NB4 (cell line): ENCODE measurements around the gene PANK2.
"Not testable (repeated sequence)": the region's sequence is repeated elsewhere in the genome, so short reads cannot be mapped to it uniquely, and the experiment has no call there.

Experiments
- DNase-seq: peaks from one replicate; pipeline ENCODE4 v3.0.0; 2010; ENCODE audit warnings: low read depth
- H3K4me3 ChIP-seq: one replicate; pipeline ENCODE4 v1.5.1; 2011; ENCODE audit warnings: mild to moderate bottlenecking, low read depth, low read length, moderate library complexity
- CTCF ChIP-seq: IDR thresholded peaks from one replicate; pipeline ENCODE4 v1.5.1; 2012; ENCODE audit warnings: low read depth, low read length
- MAX ChIP-seq: IDR thresholded peaks from 2 replicates; pipeline ENCODE4 v1.6.1; 2011; ENCODE audit warnings: low read depth, low read length
- MYC ChIP-seq: IDR thresholded peaks from 2 replicates; pipeline ENCODE4 v1.6.1; 2011; ENCODE audit warnings: low read depth, low read length
- POLR2A ChIP-seq: IDR thresholded peaks from 2 replicates; pipeline ENCODE4 v1.6.1; 2011; ENCODE audit warnings: mild to moderate bottlenecking; ENCODE audit not compliant: insufficient read length; ENCODE audit errors: extremely low read depth

Gene PANK2

GRCh38 chr20:3894796-3895195, 5.6 kb downstream of the PANK2 start:
- H3K4me3 ChIP-seq = peak overlapping the region; percentile 4
- DNase-seq = no peak
- no peak for TF ChIP-seq MYC

GRCh38 chr20:3896302-3896701, 7.1 kb downstream of the PANK2 start:
- DNase-seq = no peak
- TF ChIP-seq MYC = no peak
- no peak for TF ChIP-seq MAX
- no peak for TF ChIP-seq POLR2A
- no peak for TF ChIP-seq CTCF
- no peak overlapping the region for H3K4me3 ChIP-seq

GRCh38 chr20:3896853-3897583, 7.8 kb downstream of the PANK2 start:
- TF ChIP-seq MYC (no peak), CTCF (no peak), MAX (no peak), POLR2A (no peak)
- H3K4me3 ChIP-seq = no peak overlapping the region
- no peak for DNase-seq

GRCh38 chr20:3898181-3898580, 9.0 kb downstream of the PANK2 start:
- DNase-seq, H3K4me3 ChIP-seq: not testable (repeated sequence)

GRCh38 chr20:3898639-3899038, 9.5 kb downstream of the PANK2 start:
- TF ChIP-seq MAX = no peak
- no peak for TF ChIP-seq POLR2A
- no peak for TF ChIP-seq CTCF
- no peak for TF ChIP-seq MYC
- no peak for DNase-seq
- no peak overlapping the region for H3K4me3 ChIP-seq

- H3K4me3 ChIP-seq = no peak overlapping the region
- DNase-seq = no peak
- TF ChIP-seq CTCF (no peak), MAX (no peak), MYC (no peak), POLR2A (no peak)
Observed at GRCh38 chr20:3900187-3900604, 11.0 kb downstream of the PANK2 start.

GRCh38 chr20:3901028-3901705, 12.0 kb downstream of the PANK2 start:
- peak overlapping the region; percentile 12 for H3K4me3 ChIP-seq
- TF ChIP-seq POLR2A = no peak
- TF ChIP-seq CTCF = no peak
- TF ChIP-seq MYC = no peak
- TF ChIP-seq MAX = no peak
- DNase-seq = peak; percentile 58
